IPS-11a (cell line): ENCODE data around the gene VTI1A.
"Not testable (repeated sequence)": the region's sequence is repeated elsewhere in the genome, so short reads cannot be mapped to it uniquely, and the experiment has no call there.

ENCODE experiments used
- H3K4me3 ChIP-seq: one replicate; pipeline ENCODE4 v1.5.1; 2013; ENCODE audit warnings: low read depth, low read length, control low read depth

VTI1A gene

DNA sequence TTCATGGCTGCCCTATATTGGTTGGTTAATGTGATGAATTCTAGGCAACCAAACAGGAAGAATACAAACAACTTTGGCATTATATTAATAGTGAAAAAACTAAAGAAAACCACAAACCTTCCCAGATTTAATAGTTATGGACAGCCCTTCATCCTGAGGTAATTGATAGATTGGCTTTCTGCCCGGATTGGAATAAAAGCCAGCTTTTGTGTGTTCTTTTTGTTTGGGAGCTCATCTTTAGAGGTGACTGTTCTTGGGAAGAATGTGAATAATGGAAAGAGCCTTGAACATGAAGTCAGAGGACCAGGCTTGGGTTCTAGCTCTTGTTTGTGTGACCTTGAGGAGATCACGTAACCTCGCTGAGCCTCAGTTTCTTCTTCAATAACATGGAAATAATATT is 92.3 kb downstream of the VTI1A start:
- no peak overlapping the region for H3K4me3 ChIP-seq

DNA sequence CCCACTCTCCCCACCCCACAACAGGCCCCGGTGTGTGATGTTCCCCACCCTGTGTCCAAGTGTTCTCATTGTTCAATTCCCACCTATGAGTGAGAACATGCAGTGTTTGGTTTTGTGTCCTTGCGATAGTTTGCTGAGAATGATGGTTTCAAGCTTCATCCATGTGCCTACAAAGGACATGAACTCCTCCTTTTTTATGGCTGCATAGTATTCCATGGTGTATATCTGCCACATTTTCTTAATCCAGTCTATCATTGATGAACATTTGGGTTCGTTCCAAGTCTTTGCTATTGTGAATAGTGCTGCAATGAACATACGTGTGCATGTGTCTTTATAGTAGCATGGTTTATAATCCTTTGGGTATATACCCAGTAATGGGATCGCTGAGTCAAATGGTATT is 95.8 kb downstream of the VTI1A start:
- not testable (repeated sequence) for H3K4me3 ChIP-seq

DNA sequence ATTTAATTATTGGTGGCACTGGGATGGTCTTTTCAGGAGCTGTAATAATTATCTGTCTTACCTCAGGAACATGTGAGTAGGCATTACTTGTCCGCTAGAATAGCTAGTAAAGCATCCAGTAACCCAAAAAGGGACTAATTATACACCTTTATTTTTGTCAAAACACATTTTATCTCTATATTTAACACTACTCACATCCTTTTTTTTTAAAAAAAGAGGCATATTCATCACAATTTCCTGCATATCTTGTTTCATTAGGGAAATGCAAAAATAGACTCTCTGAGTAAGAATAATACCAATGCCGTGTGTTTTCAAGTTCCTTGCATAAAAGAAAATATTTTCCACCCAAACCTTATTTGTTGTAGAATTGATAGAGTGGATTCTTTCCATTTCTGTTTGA is 99.5 kb downstream of the VTI1A start:
- no peak overlapping the region for H3K4me3 ChIP-seq

DNA sequence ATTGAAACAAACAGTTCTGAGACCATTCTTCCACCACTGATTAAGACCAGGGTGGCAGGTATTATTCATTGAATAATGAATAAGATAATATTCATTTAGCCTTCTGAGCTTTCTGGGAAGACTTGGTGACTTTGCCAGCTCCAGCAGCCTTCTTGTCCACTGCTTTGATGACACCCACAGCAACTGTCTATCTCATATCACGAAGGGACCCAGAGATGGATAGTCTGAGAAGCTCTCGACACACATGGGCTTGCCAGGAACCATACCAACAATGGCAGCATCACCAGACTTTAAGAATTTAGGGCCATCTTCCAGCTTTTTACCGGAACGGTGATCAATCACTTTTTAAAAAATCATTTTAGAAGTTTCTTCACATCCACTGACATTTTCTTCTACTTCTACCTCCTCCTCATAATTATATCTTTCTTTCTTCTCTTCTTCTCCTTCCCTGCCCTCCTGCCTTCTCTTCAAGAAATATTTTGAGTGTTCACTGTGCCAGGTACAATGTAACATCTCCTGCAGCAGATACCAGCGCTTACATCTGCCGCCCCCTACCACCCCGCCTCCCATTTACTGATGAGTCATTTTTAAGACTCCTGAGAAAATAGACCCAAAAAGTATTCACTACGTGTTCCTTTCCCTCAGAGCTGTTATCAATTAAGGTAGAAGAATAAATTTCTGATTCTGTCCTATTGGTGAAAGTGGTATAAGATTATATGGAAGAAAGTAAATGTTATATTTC is 101.7 kb downstream of the VTI1A start:
- H3K4me3 ChIP-seq, result no peak overlapping the region

DNA sequence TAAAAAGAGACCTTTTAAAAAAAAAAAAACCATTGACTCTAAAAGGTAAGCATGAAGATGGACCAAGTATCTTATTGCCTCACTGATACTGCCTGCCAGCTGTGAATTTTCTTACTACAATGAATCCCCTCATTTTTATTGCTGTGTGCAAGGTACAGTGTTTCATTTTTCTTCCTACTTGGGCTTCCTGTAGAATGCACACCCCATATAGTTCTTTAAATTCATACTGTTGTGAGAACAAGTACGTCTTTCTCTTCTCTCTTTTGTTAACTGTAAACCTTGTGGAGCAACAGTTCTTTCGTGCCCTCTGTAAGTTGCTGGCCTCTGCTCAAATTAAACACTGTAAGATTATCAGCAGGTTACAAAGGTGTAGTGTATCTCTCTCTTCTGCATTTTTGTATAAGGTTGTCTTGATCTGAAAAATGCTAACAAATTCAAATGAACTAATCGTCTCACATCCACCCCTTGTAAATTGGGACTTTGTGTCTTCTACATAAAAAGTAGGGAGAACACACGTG is 105.6 kb downstream of the VTI1A start:
- no peak overlapping the region for H3K4me3 ChIP-seq

DNA sequence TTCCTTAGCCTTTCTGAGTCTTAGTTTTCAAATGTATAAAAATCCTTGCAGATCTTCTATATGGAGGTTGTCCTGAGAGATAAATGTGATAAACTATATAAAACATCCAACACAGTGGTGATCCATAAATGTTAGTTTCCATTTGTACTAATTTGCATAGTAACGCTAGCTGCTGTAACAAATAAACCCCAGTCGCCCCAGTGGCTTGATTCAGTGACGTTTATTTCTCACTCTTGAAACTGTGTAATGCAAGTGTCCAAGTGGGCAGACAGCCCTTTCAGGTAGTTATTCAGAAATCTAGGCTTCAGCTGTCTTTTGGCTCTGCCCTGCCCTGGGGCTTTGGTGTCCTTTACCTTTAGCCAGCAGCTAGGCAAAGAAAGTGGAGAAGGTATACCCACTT is 106.3 kb downstream of the VTI1A start:
- H3K4me3 ChIP-seq, result no peak overlapping the region

DNA sequence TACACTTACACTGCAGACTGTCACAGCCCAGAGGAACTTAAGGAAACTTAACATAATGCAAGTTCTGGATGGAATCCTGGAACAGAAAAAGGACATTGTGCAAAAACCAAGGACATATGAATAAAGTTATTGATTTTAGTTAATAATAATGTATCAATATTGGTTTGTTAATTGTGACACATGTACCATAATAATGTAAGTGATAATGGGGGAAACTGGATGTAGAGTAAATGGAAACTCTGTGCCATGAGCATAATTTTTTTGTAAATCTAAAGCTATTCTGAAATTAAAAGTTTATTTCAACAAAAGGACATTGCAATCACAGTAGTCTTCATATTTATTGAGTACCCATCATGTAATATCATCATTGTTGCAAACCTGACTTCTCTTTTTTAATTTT is 107.2 kb downstream of the VTI1A start:
- H3K4me3 ChIP-seq, result no peak overlapping the region

DNA sequence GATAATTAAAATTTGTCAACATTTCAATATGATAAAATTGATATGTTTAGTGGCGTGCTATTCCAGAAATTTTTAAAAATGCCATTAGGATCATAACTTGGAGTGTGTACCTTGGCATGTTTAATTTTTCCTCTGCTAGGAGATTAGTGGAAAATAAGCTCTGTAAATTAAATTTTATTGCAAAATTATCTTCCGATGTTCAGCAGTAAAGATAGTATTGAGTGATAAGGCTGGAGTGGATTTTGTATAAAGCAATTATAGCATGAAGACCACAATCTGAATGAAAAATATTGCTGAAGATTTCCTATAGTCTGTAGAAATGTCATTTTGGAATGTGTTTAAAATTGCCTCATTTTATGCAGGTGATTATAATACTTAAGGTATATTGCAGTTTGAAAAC is 110.2 kb downstream of the VTI1A start:
- no peak overlapping the region for H3K4me3 ChIP-seq

DNA sequence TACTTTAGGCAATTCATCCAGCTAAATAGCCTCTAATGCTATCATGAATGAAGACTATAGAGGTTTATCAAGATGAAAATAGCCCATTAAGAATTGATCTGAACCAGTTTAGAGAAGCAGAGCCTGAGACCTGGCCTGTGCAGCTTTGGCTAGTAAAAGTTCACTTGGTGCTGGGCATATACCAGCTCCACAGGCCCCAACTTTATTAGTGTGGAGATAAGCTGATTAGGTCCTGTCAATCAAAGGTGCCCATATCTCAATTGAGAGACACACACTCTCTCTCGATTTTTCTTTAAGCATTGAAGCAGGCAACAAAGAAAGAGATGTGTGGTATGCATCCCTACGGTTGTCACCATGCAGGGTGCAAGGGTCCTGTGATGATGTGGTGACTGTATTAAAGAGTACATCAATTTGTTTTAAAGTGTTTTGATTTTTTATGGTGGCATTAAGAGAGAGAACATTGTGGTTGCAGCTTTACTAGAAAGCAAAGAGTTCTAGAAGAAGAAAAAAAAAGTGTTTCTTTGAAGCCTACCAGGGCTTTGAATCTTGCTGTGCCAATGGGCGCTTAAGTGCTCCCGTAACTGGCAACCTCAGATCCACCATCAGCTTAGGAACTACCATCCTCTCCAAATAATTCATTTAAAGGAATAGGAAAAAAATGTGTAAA is 111.6 kb downstream of the VTI1A start:
- H3K4me3 ChIP-seq, result no peak overlapping the region

DNA sequence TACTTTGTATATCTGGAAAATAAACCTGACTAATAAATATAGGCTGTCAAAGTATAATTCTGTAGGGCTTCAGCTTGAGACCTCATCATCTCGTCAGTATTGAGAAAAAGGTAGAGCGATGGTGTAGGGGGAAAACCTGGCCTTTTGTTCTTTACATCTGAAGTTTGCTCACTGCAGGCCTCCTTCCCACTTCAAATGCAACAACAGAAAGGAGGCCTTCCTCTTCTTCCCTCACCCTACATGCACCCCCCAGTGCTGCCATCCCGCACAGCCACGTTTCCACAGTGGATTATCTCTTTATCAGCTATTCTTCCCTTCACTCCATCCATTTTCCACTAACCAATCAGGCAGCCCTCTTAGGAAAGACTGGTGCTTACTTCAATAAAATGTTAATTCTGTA is 112.3 kb downstream of the VTI1A start:
- H3K4me3 ChIP-seq, result no peak overlapping the region

DNA sequence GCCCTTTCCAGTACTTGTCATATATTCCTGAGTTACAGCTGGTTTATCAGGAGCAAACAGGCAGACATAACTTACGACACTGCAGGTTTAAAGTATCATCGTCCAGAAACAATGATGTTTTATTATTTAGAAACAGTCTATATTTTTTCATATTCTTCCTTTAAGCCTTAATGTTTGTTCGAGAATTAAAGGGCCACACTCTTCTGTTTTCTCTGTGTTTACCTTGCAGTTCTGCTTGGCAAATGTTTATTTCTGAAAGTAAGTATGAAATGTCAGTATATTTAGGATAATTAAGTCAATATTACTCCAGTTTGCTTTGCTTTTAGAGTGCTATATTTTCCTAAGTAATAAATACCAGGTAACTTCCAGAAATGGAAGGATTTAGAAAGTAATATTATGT is 115.1 kb downstream of the VTI1A start:
- H3K4me3 ChIP-seq, result no peak overlapping the region

DNA sequence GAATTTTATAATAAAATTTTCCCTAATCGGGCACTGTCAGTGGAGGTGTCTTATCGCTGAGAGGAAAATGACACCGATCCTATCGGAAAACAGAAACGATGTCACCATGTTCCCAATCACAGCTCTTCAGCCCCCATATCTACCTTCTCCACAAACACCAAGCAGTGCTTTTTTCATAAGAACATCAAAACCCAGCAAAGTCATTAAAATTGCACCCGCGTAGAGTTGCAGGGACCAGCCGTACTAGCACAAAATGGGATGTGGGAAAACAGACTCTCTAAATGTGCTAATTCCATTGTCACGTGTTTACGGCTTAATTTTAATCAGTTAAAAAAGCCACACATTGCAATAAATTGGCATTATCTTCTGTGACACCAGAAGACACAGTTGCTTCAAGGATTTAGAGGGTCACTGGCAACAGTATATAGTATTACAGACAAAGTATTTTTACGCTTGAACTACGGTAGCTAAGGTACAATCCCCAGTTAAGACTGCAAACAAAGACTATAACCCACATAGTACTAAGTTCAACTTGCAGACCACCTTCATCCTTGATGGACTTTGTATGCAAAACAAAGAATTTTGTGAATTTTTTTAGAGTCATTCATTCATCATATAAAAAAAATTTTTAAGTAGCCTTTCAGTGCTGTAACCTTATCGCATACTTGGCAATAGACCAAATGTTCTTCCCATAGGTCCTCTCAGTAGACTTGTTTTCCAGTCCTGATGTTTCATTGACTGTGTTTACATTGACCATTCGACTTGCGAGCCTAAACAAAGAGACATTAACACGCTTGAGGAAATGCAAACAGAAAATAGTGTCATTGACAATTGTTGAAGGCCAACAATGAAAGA is 116.0 kb downstream of the VTI1A start:
- H3K4me3 ChIP-seq, result no peak overlapping the region

DNA sequence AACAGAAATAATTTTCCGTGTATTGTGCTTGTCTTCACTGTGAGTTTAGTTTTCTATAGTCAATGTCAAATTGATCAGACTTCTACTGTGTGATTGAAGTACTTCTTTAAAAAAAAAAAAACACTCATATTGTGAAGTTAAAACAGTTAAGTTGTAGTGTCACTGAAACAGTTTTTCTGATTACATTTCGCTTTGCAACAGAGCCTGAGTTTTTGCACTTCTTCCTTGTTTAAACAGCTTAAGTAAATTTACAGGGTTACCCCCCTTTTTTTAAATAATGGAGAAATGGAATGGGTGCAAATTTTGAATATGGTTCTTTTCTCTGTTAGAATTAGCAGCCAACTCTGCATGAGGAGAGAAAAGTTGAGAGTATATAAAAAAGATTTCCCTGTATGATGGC is 117.3 kb downstream of the VTI1A start:
- no peak overlapping the region for H3K4me3 ChIP-seq

DNA sequence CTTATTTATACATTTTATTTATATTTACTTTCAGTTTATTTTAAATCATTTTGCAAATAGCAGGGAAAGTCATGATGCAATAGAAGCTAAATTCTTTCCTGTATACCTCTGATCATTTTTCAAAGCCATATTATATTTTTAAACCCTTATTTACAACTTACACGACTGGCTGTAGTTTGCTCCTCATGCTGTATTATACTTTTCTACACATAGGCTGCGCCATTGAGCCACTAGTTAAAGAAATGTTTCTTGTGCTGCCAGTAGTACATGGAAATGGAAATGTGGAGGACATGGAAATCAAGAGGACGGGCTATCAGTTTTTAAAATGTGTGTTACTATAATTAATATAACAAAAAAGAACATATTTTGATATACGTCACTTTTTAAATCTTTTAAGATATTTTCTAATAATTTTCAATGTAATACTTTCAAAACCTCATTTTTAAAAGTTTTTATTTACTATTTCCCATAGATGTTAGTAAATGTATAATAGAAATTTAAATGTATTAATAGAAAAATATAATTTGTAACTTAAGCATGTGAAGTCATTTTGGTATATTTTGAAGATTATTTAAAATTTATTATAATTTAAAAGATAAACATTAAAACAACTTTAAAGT is 118.5 kb downstream of the VTI1A start:
- no peak overlapping the region for H3K4me3 ChIP-seq

DNA sequence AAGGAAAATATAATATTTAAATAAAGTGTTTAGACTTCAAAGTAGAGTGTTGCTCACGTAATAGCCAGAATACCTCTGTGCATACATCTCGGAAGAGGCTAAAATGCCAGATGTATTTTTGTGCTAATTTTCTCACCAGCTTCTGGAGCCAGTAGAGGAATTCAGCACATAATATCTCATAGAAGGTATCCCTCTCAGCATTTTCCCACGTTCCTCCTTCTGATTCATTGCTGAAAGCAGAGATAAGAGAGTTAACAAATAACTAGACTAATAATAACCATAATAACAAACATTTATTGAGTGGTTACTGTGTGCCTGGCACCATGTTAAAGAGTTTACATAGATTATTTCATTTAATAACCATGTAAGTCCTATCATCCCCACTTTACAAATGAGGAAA is 123.6 kb downstream of the VTI1A start:
- H3K4me3 ChIP-seq, result no peak overlapping the region

DNA sequence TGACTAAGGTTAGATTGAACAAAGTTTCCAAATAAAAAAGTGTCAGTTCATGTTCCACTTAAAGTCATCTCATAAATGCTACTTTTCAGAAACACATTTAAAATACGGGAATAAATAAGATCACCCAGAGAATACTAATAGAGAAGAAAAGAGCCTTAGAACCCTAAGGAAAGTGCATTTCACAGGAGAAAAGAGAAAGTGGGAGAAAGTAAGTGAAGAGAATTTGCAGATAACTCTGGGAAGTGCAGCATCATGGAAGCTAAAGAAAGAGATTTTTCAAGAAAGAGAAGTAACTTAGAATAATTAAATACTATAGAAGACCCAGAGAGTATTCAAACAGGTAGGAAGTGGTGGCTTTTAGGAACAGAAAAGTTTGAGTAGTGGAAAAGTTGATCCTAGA is 132.6 kb downstream of the VTI1A start:
- H3K4me3 ChIP-seq, result no peak overlapping the region

DNA sequence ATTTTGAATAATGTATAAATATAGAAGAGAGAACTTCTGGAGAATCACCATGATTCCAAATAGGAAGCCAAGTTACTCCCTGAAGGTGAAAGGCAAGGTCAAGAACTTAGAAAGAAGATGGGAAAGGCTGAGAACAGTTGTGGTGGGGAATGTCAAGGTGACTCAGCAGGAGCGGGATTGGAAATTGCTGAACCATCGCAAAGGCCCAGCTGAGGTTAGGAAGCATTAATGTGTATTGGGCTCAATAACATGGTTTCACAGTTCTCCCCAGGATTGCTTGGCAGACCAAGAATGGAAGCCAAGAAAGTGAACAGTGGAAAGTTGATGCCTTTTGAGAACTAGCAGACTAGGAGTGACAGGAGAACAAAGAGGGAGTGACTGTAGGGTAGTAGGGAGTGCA is 133.3 kb downstream of the VTI1A start:
- no peak overlapping the region for H3K4me3 ChIP-seq

DNA sequence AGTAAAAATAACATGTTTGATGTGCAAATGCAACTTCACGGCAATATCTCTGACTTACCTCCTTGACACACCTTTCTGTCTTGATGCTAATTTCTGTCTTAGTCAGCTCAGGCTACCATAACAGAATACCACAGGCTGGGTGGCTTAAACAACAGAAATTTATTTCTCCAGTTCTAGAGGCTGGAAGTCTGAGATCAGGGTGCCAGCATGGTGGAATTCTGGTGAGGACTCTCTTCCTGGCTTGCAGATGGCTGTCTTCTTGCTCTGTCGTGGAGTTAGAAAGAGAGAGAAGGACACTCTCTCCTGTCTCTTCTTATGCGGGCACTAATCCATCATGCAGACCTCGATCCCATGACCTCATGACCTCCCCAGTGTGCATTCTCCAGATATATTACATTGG is 134.9 kb downstream of the VTI1A start:
- H3K4me3 ChIP-seq, result no peak overlapping the region

DNA sequence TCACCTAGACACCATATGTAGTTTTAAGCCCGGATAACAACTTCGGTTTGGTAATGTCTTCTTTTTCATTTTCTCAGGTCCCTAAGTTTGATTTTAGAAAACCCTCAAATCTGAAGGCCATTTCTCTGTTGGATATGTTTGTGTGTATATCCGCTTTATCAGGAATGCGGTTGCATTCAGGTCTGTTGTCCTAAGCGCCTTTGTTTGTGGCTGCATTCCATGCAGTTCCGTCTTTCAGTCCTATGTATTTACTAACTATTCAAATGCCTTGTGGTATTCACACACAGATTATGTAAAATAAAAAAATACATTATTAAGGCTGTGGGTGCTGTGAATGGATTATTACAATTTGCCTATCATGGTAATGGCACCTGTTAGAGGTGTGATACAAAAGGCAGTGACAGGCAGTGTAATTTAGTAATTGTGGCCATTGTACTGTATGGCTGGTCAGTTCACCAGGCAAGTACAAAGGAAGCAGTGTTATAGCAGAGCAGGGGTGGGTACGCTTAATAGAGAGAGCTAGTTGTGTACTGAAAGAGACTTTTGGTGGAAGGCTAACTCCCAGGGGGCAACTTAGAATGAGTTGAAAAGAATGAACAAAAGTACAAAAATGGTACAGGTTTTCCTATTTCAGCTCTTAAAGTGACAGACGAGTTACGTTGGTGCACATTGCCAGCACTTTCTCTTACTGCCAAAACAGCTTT is 136.4 kb downstream of the VTI1A start:
- no peak overlapping the region for H3K4me3 ChIP-seq

DNA sequence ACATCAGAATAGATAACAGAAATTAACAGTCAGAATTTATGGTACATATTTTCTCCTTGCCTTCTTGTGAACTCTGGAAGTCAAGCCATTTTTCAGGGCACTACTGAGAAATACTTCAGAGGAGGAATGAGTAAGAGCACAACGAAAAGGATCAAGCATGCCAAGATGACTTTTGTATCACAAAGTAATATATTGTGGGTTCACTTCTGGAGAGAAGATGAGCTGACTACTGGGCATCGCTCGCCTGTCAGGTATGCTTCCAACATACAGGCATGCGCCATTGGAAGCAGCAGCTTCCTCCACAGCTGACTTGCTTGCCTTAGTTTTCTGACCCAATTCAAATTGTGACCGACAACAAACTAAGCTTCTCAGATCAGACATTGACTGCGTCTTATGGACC is 137.3 kb downstream of the VTI1A start:
- H3K4me3 ChIP-seq, result no peak overlapping the region

DNA sequence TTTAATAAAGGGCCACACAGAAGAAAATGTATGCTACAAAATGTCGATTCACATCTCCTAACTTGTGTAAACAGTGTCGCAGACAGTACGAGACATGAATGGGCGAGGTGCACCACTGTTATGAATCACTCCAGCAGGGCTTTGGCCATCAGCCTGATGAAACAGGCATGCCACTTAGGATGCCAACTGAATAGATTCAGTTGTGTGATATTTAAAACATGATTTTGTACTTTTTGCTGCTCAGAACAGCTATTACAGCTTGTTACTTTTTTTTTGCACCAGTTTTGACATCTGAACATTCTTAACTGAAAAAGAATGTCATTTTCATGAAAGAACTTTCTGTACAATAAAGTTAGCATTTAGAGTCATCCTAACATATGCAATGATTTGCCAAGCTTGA is 138.1 kb downstream of the VTI1A start:
- no peak overlapping the region for H3K4me3 ChIP-seq
